K562 (cell line): ENCODE results near the gene EXOC4. TPM values are rescaled to one million over a fixed set of nuclear protein-coding genes. Genes with fewer than 3 reads are reported as not detected.

Experiments
- ATAC-seq: fragments of 200-7000 bp; cut with Tn5 transposase; 3 replicates; pipeline ENCODE4 v1.9.1; 2020; ENCODE audit warnings: moderate library complexity
- BruUV-seq: library from RNA; stranded (reverse); fragments of 400-500 nt; replicated peaks from 2 replicates; lab custom pipeline; 2021; lab: Mats Ljungman, UMichigan
- CTCF ChIA-PET: fragments of 300-600 bp; formaldehyde crosslinking; extraction: SDS; loops from one replicate; lab custom pipeline; 2021; ENCODE audit warnings: low intra/inter-chr PET ratio; lab: Yijun Ruan, JAX
- POLR2A ChIA-PET: fragments of 300-600, 350-650 bp; sonication (Branson Sonifier 250); formaldehyde crosslinking; extraction: SDS; loops from one replicate; lab custom pipeline; 2021; ENCODE audit warnings: antibody characterized with exemption, inconsistent platforms; lab: Yijun Ruan, JAX
- DNase-seq, 4 experiments: peaks; one replicate each; pipeline versions ENCODE4 v3.0.0 to v3.0.0-alpha.2; 2011 to 2018; ENCODE audit warnings: low spot score in 3 of 4, mixed read lengths in 3 of 4; ENCODE audit errors: extremely low read depth in 1 of 4
- FAIRE-seq: peaks from 2 replicates; lab custom pipeline; 2011; peaks lifted over from hg19 to GRCh38; lab: Jason Lieb, UNC
- H2AFZ ChIP-seq: 2 replicates; pipeline ENCODE4 v1.6.0; 2011; ENCODE audit warnings: low read depth, low read length, control low read depth, inconsistent platforms
- H3K27ac ChIP-seq: fragments of 200-600 bp; 3 replicates; pipeline ENCODE4 v1.8.0; 2011; ENCODE audit warnings: low read depth, mild to moderate bottlenecking, control low read depth, inconsistent platforms, low read length, moderate library complexity, mixed read lengths; ENCODE audit errors: extremely low read depth
- H3K27me3 ChIP-seq, 2 experiments: fragments of 300-600 bp in 1 of 2; 2 replicates in 1 of 2; 3 replicates in 1 of 2; pipeline versions ENCODE4 v1.6.0 to v1.8.0; 2011; ENCODE audit warnings: inconsistent platforms in 2 of 2, low read length in 2 of 2, mild to moderate bottlenecking in 1 of 2, mixed read lengths in 1 of 2, moderate library complexity in 1 of 2; ENCODE audit not compliant: control insufficient read depth in 2 of 2, insufficient read depth in 2 of 2
- H3K36me3 ChIP-seq: fragments of 300-600 bp; 3 replicates; pipeline ENCODE4 v1.8.0; 2011; ENCODE audit warnings: mild to moderate bottlenecking, low read length, inconsistent platforms; ENCODE audit not compliant: control insufficient read depth, insufficient read depth
- H3K4me1 ChIP-seq, 2 experiments: fragments of 200-600 bp in 1 of 2; replicated peaks in 1 of 2; 2 replicates in 1 of 2; 3 replicates in 1 of 2; pipeline versions ENCODE4 v1.5.1 to v1.8.0; 2011; ENCODE audit warnings: inconsistent platforms in 2 of 2, low read length in 2 of 2, mild to moderate bottlenecking in 1 of 2, mixed read lengths in 1 of 2, moderate library complexity in 1 of 2; ENCODE audit not compliant: control insufficient read depth in 2 of 2, insufficient read depth in 2 of 2
- H3K4me2 ChIP-seq: 2 replicates; pipeline ENCODE4 v1.6.1; 2011; ENCODE audit warnings: low read length, control low read depth, inconsistent platforms, mixed read lengths; ENCODE audit not compliant: insufficient read depth
- H3K4me3 ChIP-seq: fragments of 200-600 bp; sonication (generic), shearing (Covaris generic); 2 replicates; pipeline ENCODE4 v1.5.1; 2016; ENCODE audit warnings: control low read depth, inconsistent platforms
- H3K79me2 ChIP-seq: fragments of 200-600 bp; 3 replicates; pipeline ENCODE4 v1.8.0; 2011; ENCODE audit warnings: low read length, inconsistent platforms; ENCODE audit not compliant: control insufficient read depth, insufficient read depth
- H3K9ac ChIP-seq, 2 experiments: 2 replicates each; pipeline versions ENCODE4 v1.6.0 to v1.6.1; 2011; ENCODE audit warnings: low read depth in 2 of 2, low read length in 2 of 2, control low read depth in 1 of 2, inconsistent platforms in 1 of 2, mild to moderate bottlenecking in 1 of 2, mixed read lengths in 1 of 2; ENCODE audit not compliant: insufficient read depth in 1 of 2
- H3K9me1 ChIP-seq: one replicate; pipeline ENCODE4 v1.6.0; 2011; ENCODE audit warnings: inconsistent platforms, mild to moderate bottlenecking, low read length, moderate library complexity; ENCODE audit not compliant: control insufficient read depth, insufficient read depth
- H3K9me3 ChIP-seq: replicated peaks from 2 replicates; pipeline ENCODE4 v1.5.1; 2011; ENCODE audit warnings: low read depth, low read length, inconsistent platforms; ENCODE audit not compliant: control insufficient read depth, insufficient read depth
- H4K20me1 ChIP-seq: replicated peaks from 2 replicates; pipeline ENCODE4 v1.6.1; 2011; ENCODE audit warnings: low read length, inconsistent platforms, mixed read lengths; ENCODE audit not compliant: control insufficient read depth, insufficient read depth
- CHD2 ChIP-seq: IDR thresholded peaks from 2 replicates; pipeline ENCODE4 v1.6.1; 2011; ENCODE audit warnings: low read depth, low read length
- DIDO1 ChIP-seq: fragments of 450-650 bp; IDR thresholded peaks from 2 replicates; pipeline ENCODE4 v1.6.1; 2016; ENCODE audit warnings: low read depth, missing biosample characterization, missing genetic modification characterization
- NFATC3 ChIP-seq: fragments of 450-650 bp; IDR thresholded peaks from 2 replicates; pipeline ENCODE4 v1.6.1; 2017; ENCODE audit warnings: mild to moderate bottlenecking
- ZNF143 ChIP-seq: sonication (generic); formaldehyde crosslinking; IDR thresholded peaks from 2 replicates; pipeline ENCODE4 v1.9.0; 2022; ENCODE audit warnings: mild to moderate bottlenecking, missing genetic modification reagents
- WGBS: fragments of 100-300 bp; shearing (Covaris generic); methylation state at CpG from one replicate; pipeline ENCODE4 v1.1.6; 2016; ENCODE audit warnings: low coverage, mixed read lengths; ENCODE audit not compliant: insufficient coverage; ENCODE audit errors: missing lambda C conversion rate; 5-methylcytosine and 5-hydroxymethylcytosine counted together
- in situ Hi-C: fragments of 300-500 bp; cut with MboI; formaldehyde crosslinking; loops from 4 replicates; pipeline ENCODE4 v1.15.0; 2018; ENCODE audit warnings: inconsistent platforms, mixed read lengths
- intact Hi-C: fragments of 100-400 bp; cut with micrococcal nuclease; formaldehyde crosslinking; loops from 2 replicates; pipeline ENCODE4 v1.14.2; 2022
- polyA plus RNA-seq, 8 experiments: library from polyadenylated mRNA; depleted of rRNA in 4 of 8; stranded (reverse) in 5 of 8; unstranded in 3 of 8; fragments of >200 nt; fragmentation: Nextera tagmentation in 2 of 8; fragmentation: Illumina TruSeq in 1 of 8; extraction: Ambion mirVana in 2 of 8; extraction: Trizol in 1 of 8; gene quantifications; 2 replicates each; pipeline versions ENCODE4 v1.2.1 to v1.2.3, GENCODE V29; 2011 to 2014; ENCODE audit warnings: inconsistent platforms in 1 of 8, missing spikeins in 1 of 8
- total RNA-seq, 7 experiments: library from RNA; depleted of rRNA in 6 of 7; stranded (reverse); fragments of >200 nt in 6 of 7; fragmentation: Illumina TruSeq in 2 of 7; extraction: Trizol in 2 of 7; gene quantifications; 2 replicates each; pipeline versions ENCODE4 v1.2.1 to v1.2.3, GENCODE V29; 2011 to 2021; ENCODE audit warnings: low replicate concordance in 1 of 7

EXOC4 gene
- total and polyA plus RNA-seq, 9 of the 15 experiments (the other 6 are each of a cell fraction or from before 2014, with no cell fraction given) = 18.5 to 73.1 (median 46.6) TPM

GRCh38 chr7:133709036-133709880 lies 456.4 kb downstream of the EXOC4 start:
- Histone ChIP-seq H3K27me3 (no peaks in the 10 kb centered on the region), H3K27ac (no peak overlapping the region), H3K4me3 (no peak overlapping the region), H3K9me3 (no peaks in the 10 kb centered on the region), H3K9ac (no peak overlapping the region), H3K9me1 (no peaks in the 10 kb centered on the region), H3K4me1 (no peaks in the 10 kb centered on the region), H3K4me2 (no peak overlapping the region), H4K20me1 (no peaks in the 10 kb centered on the region), H2AFZ (no peak overlapping the region), H3K36me3 (no peaks in the 10 kb centered on the region), H3K79me2 (no peaks in the 10 kb centered on the region)
- WGBS = 18% methylated on average over 4 of the region's 4 CpGs
- ATAC-seq (no peak), DNase-seq (no peak), FAIRE-seq (no peak)
- in situ Hi-C loops (no loop called here), intact Hi-C loops (no loop called here)
- BruUV-seq = no TSS peak
- ChIA-PET CTCF (no interaction called here), POLR2A (no interaction called here)
- TF ChIP-seq ZNF143 (CRISPR knock-in tag) (no peak), DIDO1 (no peak)

GRCh38 chr7:133712544-133712943 lies 459.7 kb downstream of the EXOC4 start:
- Histone ChIP-seq H3K9me1 (no peaks in the 10 kb centered on the region), H3K79me2 (no peaks in the 10 kb centered on the region), H3K36me3 (no peaks in the 10 kb centered on the region), H3K27me3 (no peaks in the 10 kb centered on the region), H3K9ac (no peak overlapping the region), H3K27ac (no peak overlapping the region), H3K4me1 (no peaks in the 10 kb centered on the region), H4K20me1 (no peaks in the 10 kb centered on the region), H2AFZ (no peak overlapping the region), H3K4me2 (no peak overlapping the region), H3K4me3 (no peak overlapping the region), H3K9me3 (no peaks in the 10 kb centered on the region)
- 16% methylated on average over 2 of the region's 2 CpGs for whole genome bisulfite sequencing
- BruUV-seq = no TSS peak
- intact Hi-C loops = no loop called here
- FAIRE-seq (no peak), DNase-seq (no peak), ATAC-seq (no peak)
- ChIA-PET POLR2A (no interaction called here), CTCF (no interaction called here)
- in situ Hi-C loops = no loop called here
- TF ChIP-seq CHD2 (no peak), NFATC3 (no peak)
